ENCODE measurements around the gene GAL3ST1. TPM values are rescaled to one million over a fixed set of nuclear protein-coding genes. Genes with fewer than 3 reads are reported as not detected.
"Not testable (repeated sequence)": the region's sequence is repeated elsewhere in the genome, so short reads cannot be mapped to it uniquely, and the experiment has no call there.

The GAL3ST1 gene
- total RNA-seq, 1 donor from 2014 or later = 11.4 TPM

DNA sequence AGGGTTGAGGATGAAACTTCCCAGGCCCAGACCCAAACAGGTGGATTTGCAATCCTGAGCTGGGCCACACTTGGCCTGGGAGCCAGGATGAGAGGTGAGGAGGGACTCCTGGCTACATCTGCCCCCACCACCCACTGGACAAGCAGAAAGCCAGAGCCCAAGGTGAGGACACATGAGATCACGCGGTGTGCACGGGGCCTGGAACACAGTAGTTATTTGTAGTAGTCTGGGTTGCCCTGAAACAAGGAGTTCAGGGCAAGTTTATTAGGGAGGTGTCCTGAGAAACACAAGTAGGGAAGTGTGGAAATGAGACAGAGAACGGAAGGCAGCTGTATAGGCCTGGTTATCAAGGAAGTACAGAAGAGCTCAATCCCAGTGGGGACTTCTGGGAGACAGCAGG, 27.3 kb downstream of the GAL3ST1 start:
- DNase-seq (ENCODE audit: low read depth) = no peak
- no peak for TF ChIP-seq CTCF (conservative IDR thresholded peaks at IDR 0.05; ENCODE audit: low read depth, low read length)
- no peak overlapping the region for H3K4me3 ChIP-seq (ENCODE audit: low read depth, low read length)

- no peak within 1 kb of the TSS for H3K4me3 ChIP-seq (ENCODE audit: low read depth, low read length)
- no peak for DNase-seq (ENCODE audit: low read depth)
- TF ChIP-seq CTCF (conservative IDR thresholded peaks at IDR 0.05; ENCODE audit: low read depth, low read length) = no peak
These were observed 27.8 kb downstream of the GAL3ST1 start, which contains the start of gene SEC14L6 for GRCh38 chr22:30546616-30547015. TSS of gene SEC14L6 (minus strand) at chr22:30546741. CDS start at chr22:30546682, 59 bp downstream.

DNA sequence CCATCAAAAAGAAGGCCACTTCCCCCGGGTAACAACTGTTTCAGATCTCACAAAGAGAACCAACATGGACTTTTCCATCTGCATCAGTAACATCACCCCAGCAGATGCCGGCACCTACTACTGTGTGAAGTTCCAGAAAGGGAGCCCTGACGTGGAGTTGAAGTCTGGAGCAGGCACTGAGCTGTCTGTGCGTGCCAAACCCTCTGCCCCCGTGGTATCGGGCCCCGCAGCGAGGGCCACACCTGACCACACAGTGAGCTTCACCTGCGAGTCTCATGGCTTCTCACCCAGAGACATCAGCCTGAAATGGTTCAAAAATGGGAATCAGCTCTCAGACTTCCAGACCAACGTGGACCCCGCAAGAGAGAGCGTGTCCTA, 31.7 kb downstream of the GAL3ST1 start:
- DNase-seq (ENCODE audit: low read depth) = no peak
- no peak for TF ChIP-seq CTCF (conservative IDR thresholded peaks at IDR 0.05; ENCODE audit: low read depth, low read length)
- peak overlapping the region; percentile 78 for H3K4me3 ChIP-seq (ENCODE audit: low read depth, low read length)

DNA sequence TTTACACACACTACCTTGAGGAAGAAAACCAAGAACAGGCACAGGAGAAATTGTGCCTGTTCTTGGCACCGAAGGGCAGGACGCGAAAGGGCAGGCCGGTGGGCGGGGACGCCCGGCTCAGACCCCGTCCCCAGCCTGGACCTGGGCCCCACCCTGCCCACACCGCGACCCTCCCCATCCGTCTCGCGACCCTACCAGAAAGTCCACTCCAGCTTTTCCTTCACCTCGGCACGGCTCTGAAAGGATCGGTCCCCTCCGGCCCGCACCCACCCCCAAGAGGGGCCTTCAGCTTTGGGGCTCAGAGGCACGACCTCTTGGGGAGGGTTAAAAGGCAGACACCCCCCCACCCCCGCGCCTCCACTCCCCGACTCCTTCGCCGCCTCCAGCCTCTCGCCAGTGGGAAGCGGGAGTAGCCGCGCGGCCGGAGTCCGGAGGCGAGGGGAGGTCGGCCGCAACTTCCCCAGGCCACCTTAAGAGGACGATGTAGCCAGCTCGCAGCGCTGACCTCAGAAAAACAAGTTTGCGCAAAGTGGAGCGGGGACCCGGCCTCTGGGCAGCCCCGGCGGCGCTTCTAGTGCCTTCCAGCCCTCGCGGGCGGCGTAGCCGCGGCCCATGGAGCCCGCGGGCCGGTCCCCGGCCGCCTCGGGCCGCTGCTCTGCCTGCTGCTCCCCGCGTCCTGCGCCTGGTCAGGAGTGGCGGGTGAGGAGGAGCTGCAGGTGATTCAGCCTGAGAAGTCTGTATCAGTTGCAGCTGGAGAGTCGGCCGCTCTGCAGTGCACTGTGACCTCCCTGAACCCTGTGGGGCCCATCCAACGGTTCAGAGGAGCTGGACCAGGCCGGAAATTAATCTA, 32.3 kb downstream of the GAL3ST1 start:
- no peak for TF ChIP-seq CTCF (conservative IDR thresholded peaks at IDR 0.05; ENCODE audit: low read depth, low read length)
- H3K4me3 ChIP-seq (ENCODE audit: low read depth, low read length) = peak overlapping the region; percentile 78
- no peak for DNase-seq (ENCODE audit: low read depth)

- H3K4me3 ChIP-seq (ENCODE audit: low read depth, low read length) = peak overlapping the region; percentile 78
- DNase-seq (ENCODE audit: low read depth) = not testable (repeated sequence)
These were observed 33.0 kb downstream of the GAL3ST1 start for GRCh38 chr22:30541511-30541910.

DNA sequence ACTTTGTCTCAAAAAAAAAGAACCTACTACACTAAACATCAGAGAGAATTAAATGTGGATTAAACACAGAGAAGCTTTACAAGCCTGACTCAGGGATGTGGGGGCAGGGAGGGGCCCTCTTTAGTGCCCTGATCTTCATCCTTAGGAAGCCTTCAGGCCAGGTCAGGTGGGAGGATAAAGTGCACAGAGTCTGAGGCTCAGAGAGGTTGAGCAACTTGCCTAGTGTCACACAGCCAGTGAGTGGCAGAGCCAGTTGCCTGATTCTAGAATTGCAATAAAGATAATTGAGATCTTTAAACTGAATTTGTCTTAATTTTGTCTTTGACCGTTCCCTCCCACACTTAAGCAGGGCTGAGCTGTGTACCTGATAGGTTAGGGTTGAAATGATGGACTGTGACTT, 35.1 kb downstream of the GAL3ST1 start:
- TF ChIP-seq CTCF (conservative IDR thresholded peaks at IDR 0.05; ENCODE audit: low read depth, low read length) = no peak
- no peak for DNase-seq (ENCODE audit: low read depth)
- H3K4me3 ChIP-seq (ENCODE audit: low read depth, low read length) = no peak overlapping the region

GRCh38 chr22:30538280-30538679, 36.2 kb downstream of the GAL3ST1 start:
- H3K4me3 ChIP-seq (ENCODE audit: low read depth, low read length) = no peak overlapping the region
- no peak for DNase-seq (ENCODE audit: low read depth)
- TF ChIP-seq CTCF (conservative IDR thresholded peaks at IDR 0.05; ENCODE audit: low read depth, low read length) = no peak
